GM12801 (cell line): ENCODE measurements around the gene SEC16A.

Experiments
- TF ChIP-seq, protein P1 (sequence below): IDR thresholded peaks from one replicate; pipeline ENCODE4 v1.5.1; 2011; ENCODE audit warnings: control low read depth; ENCODE audit not compliant: insufficient read length; ENCODE audit errors: extremely low read depth

SEC16A gene

DNA sequence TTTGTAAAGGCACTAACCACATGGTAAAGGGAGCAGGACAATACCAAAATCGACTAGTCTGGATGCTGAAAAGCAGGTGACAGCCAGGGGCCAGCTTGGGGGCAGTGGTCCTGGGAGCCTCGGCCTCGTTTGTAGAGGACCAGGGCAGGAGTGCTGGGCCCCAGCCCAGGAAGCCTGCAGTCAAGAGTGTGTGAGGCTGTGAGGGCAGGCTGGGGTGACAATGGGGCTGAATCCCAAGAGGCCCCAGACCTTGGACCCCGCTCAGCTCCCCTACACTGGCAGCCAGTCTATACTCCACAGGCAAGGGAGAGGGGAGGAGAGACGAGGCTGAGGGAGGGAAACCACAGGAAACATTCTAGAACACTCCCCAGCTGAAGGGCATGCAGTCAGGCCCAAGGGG, 40.6 kb downstream of the SEC16A start:
- TF ChIP-seq, protein P1, sequence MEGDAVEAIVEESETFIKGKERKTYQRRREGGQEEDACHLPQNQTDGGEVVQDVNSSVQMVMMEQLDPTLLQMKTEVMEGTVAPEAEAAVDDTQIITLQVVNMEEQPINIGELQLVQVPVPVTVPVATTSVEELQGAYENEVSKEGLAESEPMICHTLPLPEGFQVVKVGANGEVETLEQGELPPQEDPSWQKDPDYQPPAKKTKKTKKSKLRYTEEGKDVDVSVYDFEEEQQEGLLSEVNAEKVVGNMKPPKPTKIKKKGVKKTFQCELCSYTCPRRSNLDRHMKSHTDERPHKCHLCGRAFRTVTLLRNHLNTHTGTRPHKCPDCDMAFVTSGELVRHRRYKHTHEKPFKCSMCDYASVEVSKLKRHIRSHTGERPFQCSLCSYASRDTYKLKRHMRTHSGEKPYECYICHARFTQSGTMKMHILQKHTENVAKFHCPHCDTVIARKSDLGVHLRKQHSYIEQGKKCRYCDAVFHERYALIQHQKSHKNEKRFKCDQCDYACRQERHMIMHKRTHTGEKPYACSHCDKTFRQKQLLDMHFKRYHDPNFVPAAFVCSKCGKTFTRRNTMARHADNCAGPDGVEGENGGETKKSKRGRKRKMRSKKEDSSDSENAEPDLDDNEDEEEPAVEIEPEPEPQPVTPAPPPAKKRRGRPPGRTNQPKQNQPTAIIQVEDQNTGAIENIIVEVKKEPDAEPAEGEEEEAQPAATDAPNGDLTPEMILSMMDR, result no peak

DNA sequence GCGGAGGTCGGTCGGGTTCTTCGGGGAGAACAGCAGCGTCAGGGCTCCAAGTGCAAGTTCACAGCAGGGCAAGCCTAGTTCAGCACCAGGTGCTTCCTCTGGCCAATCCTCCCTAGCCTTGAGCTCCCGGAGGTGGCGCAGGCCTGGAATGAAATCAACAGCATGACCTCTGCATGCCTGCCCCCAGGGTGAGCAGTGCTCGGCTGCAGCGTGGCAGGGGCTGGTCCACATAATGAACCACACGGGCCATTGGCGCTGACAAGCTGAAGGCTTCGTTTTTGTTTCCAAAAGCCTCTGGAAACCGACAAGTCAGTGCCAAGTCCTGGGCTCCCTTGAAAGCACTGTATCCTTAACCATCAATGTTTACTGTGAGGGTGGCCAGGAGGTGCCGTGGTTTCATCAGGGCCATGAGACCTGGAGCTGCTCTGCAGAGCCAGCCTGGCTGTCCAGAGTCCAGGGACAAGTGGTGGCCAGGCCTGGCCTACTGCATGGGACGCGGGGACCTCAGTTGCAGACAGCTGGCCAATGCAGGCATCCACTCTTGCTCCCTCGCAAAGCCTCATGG, 41.1 kb downstream of the SEC16A start:
- TF ChIP-seq, protein P1, result no peak

DNA sequence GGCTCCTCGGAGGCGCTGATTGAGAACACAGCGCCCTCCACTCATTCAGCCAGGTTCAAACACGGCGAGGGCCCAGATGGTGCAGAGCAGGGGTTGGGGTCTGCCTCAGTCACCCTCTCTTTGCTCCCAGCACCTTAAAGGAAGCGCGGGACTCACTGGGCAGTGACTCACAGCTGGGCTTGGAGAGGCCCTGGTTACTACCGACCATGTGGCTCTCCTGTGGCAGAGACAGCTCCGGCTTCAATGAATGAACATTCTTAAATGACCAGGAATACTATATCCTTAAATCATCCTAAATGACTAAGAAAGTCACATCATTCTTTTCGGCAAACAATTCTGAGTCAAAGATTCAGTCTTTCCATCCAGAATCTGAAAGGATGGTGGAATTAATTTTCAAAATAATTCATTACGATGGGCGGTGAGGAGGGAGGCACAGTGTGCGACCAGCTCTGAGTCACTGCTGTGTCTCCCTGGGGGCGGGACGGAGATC, 41.6 kb downstream of the SEC16A start:
- TF ChIP-seq, protein P1, result no peak

DNA sequence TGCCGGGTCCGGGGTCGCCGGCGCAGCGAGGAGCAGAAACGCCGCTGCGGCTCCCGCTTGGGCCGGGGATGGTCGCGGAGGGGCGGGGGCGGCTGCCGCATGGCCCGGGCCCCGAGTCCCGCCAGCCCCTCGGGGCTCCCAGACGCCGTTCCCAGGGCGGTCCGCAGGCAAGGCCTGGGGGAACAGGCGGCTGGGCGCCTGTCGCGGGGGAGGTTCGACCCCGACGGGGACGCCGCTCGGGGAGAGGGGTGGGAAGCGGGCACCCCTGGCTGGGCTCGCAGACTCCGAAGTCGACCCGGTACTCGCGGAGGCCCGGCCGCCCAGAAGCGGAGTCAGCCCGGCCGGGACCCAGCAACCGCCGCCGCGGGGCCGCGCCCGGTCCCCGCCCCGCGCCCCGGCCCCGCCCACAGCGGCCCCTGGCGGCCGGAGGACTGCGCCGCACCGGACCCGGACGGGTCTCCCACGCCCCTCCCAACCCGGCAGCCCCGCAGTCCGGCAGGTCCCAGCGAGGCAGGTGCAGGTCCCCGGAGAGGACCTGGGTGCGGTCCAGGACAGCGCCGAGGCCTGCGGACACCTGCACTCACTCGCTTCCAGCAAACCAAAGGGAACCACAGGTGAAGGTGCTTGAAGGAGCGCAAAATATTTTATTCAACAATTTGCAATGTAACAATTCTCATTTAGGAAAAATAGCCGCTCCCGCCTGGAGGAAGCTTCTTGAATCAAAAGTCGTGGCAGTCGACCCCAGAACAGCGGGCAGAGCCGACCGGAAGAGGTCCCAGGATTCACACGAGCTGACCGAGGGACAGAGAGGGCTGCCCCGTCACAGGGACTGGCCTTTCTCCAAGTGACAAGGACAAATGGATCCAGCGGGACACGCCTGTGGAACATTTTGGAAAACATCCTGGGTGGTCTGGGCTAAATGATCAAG, 43.1 kb downstream of the SEC16A start, which contains the start of gene INPP5E:
Gene INPP5E (minus strand): TSS at position 365 of the 928 bp plus-strand sequence. CDS start 426 bp downstream, outside the sequence.
- TF ChIP-seq, protein P1, result no peak

DNA sequence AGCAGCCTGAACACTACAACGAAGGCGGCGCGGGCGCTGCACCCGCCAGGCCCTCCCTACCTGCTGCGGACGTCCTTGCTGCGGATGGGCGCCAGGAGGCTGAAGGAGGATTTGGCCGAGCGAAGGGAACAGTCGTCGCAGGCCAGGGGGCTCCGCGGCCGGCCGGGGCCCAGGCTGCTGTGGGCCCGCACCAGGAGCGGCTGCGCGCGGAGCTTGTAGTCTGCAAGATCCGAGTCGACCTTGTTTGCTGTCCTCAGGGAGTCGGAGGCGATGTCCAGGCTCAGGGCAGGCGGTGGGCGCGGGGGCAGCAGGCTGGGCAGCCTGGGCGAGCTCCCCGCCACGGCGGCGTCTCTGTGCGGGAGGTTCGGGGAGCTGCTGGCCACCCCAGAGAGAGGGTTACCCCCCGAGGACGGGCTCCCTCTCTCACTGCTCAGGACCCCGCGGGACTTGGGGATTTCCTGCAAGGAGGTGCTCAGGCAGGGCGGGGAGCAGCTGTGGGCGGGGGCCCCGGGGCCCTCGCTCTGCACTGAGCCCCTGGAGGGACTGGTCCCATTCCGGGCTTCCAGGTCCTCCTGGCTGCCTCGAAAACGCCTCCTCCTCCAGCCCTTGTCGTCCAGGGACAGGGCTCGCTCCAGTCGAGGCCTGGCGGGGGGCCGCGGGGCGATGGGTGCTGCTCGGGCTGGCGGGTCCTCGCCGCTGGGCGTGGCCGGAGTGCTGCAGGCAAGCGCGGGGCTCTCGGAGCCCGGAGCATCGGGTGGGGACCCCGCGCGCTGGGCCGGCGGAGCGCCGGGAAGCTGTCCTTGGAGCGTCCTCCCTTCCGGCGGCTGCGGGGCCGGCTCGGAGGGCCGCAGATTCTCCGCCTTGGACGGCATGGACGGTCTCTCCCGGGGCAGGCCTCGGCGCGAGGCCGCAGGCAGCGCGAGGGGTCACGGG, 44.0 kb downstream of the SEC16A start:
- TF ChIP-seq, protein P1, result no peak

DNA sequence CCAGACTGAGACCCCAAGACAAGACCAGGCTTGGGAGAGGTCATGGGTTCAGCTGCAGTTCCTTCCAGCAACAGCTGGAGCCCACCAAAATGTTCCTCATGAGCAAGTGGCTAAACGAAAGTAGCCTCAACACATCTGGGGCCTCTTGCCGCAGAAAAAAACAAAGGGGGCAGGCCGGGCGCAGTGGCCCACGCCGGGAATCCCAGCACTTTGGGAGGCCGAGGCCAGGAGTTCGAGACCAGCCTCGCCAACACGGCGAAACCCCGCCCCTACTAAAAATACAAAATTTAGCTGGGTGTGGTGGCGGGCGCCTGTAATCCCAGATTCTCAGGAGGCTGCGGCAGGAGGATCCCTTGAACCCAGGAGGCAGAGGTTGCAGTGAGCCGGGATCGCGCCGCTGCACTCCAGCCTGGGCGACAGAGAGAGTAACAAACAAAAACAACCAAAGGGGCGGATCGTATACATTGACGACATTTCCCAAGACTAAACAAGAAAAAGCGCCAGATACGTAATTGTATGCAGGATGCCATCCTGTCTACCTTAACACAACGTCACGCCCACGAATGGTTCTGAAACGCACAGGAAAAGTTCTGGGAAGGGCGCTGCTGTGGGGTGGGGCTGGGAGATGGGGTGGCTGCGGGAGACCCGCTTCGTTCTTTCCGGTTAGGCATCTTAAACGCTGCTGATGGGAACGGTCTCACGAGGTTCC, 44.8 kb downstream of the SEC16A start:
- TF ChIP-seq, protein P1, result no peak
